SK-N-SH treated with all-trans-retinoic acid at 6 μM for 48 hours (cell line): ENCODE data around the gene F7.

Source experiments
- ARNTL ChIP-seq: fragments of 450-650 bp; formaldehyde crosslinking; IDR thresholded peaks from 2 replicates; pipeline ENCODE4 v1.5.0; 2020; ENCODE audit warnings: low read depth, mild to moderate bottlenecking, moderate library complexity, borderline replicate concordance
- BACH2 ChIP-seq: fragments of 250-450 bp; sonication (Bioruptor Pico); IDR thresholded peaks from 2 replicates; pipeline ENCODE4 v1.9.0; 2021; ENCODE audit warnings: mild to moderate bottlenecking, borderline replicate concordance
- GLIS3 ChIP-seq: fragments of 250-450 bp; sonication (Bioruptor Pico); IDR thresholded peaks from 2 replicates; pipeline ENCODE4 v1.5.0; 2020; ENCODE audit warnings: mild to moderate bottlenecking, moderate library complexity
- SNAI2 ChIP-seq: fragments of 250-450 bp; sonication (Bioruptor Pico); IDR thresholded peaks from 2 replicates; pipeline ENCODE4 v1.5.0; 2020; ENCODE audit warnings: mild to moderate bottlenecking, moderate library complexity
- TCF4 ChIP-seq: fragments of 250-450 bp; sonication (Bioruptor Pico); IDR thresholded peaks from 2 replicates; pipeline ENCODE4 v1.8.0; 2021; ENCODE audit warnings: mild to moderate bottlenecking, moderate library complexity, borderline replicate concordance
- ZFP3 ChIP-seq: fragments of 250-450 bp; sonication (Bioruptor Pico); IDR thresholded peaks from 2 replicates; pipeline ENCODE4 v1.5.0; 2020; ENCODE audit warnings: mild to moderate bottlenecking, moderate library complexity
- ZNF565 ChIP-seq: fragments of 450-650 bp; formaldehyde crosslinking; conservative IDR thresholded peaks from 2 replicates; pipeline ENCODE4 v1.5.0; 2020; ENCODE audit warnings: low read depth, mild to moderate bottlenecking, moderate library complexity
- ZNF8 ChIP-seq: fragments of 450-650 bp; formaldehyde crosslinking; IDR thresholded peaks from 2 replicates; pipeline ENCODE4 v1.5.0; 2020; ENCODE audit warnings: mild to moderate bottlenecking, moderate library complexity
- TF ChIP-seq, protein P1 (sequence below): fragments of 250-450 bp; sonication (Bioruptor Pico); IDR thresholded peaks from 2 replicates; pipeline ENCODE4 v1.5.1; 2020; ENCODE audit warnings: low read depth, mild to moderate bottlenecking, moderate library complexity
- TF ChIP-seq, protein P2 (sequence below): fragments of 250-450 bp; sonication (Bioruptor Pico); IDR thresholded peaks from 2 replicates; pipeline ENCODE4 v1.8.0; 2020; ENCODE audit warnings: mild to moderate bottlenecking, moderate library complexity, borderline replicate concordance
- TF ChIP-seq, protein P3 (sequence below): fragments of 250-450 bp; sonication (Bioruptor Pico); IDR thresholded peaks from 2 replicates; pipeline ENCODE4 v1.8.0; 2021; ENCODE audit warnings: low read depth, mild to moderate bottlenecking, moderate library complexity, borderline replicate concordance

DNA sequence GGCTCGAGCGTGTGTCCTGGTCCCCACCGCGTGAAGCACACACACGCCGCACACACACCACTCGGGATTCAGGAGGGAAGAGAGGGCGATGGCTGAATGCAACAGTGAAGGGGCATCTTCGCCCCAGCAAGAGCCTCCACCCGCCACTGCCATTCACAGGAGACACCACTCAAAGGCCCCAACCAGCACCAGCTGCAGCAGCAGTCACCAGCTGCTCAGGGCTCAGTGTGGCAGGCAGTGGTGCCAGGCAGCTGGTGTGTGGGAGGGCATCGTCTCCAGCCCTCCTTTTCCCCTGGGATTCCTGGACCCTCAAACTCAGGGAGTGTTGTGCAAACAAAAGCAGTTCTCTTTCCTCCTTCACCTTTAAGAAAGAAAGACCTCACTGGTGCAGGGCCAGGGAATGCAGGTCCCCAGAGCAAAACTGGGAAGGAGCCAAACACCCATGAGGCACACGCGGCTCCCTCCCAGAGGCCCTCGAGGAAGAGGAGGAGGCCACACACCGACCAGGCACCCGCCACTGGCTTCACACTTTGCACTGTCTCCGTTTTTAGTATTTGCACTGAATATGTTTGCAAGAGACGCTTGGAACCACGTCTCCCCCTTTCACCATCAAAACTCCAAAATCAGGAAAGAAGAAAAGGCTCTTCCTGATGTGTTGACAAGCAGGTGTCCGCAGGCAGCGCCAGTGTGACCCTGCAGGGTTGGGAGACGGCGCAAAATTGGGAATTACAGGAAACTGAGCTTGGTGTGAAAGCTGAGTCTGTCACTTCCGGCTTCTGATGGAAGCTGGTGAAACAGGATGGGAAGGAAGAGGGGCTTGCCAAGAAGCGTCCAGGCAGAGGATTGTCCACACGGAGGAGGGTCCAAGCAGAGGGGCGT, 26.4 kb upstream of the F7 start:
- TF ChIP-seq ARNTL (no peak), SNAI2 (CRISPR knock-in tag) (no peak), GLIS3 (CRISPR knock-in tag) (no peak), ZNF565 (CRISPR knock-in tag) (no peak), BACH2 (CRISPR knock-in tag) (no peak), ZFP3 (CRISPR knock-in tag) (no peak), ZNF8 (CRISPR knock-in tag) (no peak), TCF4 (CRISPR knock-in tag) (no peak)
- TF ChIP-seq, protein P1, sequence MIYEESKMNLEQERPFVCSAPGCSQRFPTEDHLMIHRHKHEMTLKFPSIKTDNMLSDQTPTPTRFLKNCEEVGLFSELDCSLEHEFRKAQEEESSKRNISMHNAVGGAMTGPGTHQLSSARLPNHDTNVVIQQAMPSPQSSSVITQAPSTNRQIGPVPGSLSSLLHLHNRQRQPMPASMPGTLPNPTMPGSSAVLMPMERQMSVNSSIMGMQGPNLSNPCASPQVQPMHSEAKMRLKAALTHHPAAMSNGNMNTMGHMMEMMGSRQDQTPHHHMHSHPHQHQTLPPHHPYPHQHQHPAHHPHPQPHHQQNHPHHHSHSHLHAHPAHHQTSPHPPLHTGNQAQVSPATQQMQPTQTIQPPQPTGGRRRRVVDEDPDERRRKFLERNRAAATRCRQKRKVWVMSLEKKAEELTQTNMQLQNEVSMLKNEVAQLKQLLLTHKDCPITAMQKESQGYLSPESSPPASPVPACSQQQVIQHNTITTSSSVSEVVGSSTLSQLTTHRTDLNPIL (CRISPR knock-in tag), result no peak
- TF ChIP-seq, protein P2, sequence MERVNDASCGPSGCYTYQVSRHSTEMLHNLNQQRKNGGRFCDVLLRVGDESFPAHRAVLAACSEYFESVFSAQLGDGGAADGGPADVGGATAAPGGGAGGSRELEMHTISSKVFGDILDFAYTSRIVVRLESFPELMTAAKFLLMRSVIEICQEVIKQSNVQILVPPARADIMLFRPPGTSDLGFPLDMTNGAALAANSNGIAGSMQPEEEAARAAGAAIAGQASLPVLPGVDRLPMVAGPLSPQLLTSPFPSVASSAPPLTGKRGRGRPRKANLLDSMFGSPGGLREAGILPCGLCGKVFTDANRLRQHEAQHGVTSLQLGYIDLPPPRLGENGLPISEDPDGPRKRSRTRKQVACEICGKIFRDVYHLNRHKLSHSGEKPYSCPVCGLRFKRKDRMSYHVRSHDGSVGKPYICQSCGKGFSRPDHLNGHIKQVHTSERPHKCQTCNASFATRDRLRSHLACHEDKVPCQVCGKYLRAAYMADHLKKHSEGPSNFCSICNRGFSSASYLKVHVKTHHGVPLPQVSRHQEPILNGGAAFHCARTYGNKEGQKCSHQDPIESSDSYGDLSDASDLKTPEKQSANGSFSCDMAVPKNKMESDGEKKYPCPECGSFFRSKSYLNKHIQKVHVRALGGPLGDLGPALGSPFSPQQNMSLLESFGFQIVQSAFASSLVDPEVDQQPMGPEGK (CRISPR knock-in tag), result no peak
- TF ChIP-seq, protein P3, sequence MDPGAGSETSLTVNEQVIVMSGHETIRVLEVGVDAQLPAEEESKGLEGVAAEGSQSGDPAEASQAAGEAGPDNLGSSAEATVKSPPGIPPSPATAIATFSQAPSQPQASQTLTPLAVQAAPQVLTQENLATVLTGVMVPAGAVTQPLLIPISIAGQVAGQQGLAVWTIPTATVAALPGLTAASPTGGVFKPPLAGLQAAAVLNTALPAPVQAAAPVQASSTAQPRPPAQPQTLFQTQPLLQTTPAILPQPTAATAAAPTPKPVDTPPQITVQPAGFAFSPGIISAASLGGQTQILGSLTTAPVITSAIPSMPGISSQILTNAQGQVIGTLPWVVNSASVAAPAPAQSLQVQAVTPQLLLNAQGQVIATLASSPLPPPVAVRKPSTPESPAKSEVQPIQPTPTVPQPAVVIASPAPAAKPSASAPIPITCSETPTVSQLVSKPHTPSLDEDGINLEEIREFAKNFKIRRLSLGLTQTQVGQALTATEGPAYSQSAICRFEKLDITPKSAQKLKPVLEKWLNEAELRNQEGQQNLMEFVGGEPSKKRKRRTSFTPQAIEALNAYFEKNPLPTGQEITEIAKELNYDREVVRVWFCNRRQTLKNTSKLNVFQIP (CRISPR knock-in tag), result no peak
